ENCODE data around the gene ARMC7.

DNA sequence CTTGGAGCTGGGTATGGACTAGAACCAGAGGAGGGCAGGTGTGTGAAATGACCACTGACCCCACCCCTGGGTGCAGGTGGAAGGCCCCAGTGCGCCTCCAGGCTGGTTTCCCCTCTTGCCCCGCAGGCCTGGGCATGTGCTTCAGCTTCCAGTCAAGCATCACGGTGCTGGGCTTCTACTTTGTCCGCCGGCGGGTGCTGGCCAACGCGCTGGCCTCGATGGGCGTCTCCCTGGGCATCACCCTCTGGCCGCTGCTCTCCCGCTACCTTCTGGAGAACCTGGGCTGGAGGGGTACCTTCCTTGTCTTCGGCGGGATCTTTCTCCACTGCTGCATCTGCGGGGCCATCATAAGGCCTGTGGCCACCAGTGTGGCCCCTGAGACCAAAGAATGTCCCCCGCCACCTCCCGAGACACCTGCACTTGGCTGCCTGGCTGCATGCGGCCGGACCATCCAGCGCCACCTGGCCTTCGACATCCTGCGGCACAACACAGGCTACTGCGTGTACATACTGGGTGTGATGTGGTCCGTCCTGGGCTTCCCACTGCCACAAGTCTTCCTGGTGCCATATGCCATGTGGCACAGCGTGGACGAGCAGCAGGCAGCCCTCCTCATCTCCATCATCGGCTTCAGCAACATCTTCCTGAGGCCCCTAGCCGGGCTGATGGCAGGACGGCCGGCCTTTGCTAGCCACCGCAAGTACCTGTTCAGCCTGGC lies 9.7 kb upstream of the ARMC7 start:
- TF ChIP-seq, protein P1, sequence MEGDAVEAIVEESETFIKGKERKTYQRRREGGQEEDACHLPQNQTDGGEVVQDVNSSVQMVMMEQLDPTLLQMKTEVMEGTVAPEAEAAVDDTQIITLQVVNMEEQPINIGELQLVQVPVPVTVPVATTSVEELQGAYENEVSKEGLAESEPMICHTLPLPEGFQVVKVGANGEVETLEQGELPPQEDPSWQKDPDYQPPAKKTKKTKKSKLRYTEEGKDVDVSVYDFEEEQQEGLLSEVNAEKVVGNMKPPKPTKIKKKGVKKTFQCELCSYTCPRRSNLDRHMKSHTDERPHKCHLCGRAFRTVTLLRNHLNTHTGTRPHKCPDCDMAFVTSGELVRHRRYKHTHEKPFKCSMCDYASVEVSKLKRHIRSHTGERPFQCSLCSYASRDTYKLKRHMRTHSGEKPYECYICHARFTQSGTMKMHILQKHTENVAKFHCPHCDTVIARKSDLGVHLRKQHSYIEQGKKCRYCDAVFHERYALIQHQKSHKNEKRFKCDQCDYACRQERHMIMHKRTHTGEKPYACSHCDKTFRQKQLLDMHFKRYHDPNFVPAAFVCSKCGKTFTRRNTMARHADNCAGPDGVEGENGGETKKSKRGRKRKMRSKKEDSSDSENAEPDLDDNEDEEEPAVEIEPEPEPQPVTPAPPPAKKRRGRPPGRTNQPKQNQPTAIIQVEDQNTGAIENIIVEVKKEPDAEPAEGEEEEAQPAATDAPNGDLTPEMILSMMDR (IDR thresholded peaks at IDR 0.05), result no peak
- TF ChIP-seq POLR2A (IDR thresholded peaks at IDR 0.05), result no peak
- TF ChIP-seq POLR2AphosphoS5 (IDR thresholded peaks at IDR 0.05), result no peak
- TF ChIP-seq EP300 (IDR thresholded peaks at IDR 0.05), result no peak

Measured in suprapubic skin (tissue), 4 donors.